Measurements from ENCODE around the gene HMCN1.
"Not testable (repeated sequence)": the region's sequence is repeated elsewhere in the genome, so short reads cannot be mapped to it uniquely, and the experiment has no call there.

HMCN1 gene

GRCh38 chr1:186183970-186184628, 449.9 kb downstream of the HMCN1 start:
- no peak overlapping the region for H3K9ac ChIP-seq (ENCODE audit: low read length)
- DNase-seq, result peak; percentile 66
- peak overlapping the region; percentile 6; the same call in 1 of the 2 replicates for H3K4me3 ChIP-seq (ENCODE audit: low read length)
- no peaks in the 10 kb centered on the region for H3K9me2 ChIP-seq (replicated peaks; ENCODE audit: insufficient read depth, low read length)
- no peak overlapping the region for H3K27ac ChIP-seq (ENCODE audit: low read length)
- H3K36me3 ChIP-seq (replicated peaks; ENCODE audit: insufficient read depth, low read length), result no peaks in the 10 kb centered on the region
- H3F3A ChIP-seq (ENCODE audit: insufficient read depth, low read length), result 0 out of 2 replicates have a peak, but pooled peaks cover 10% of the 10 kb centered on the region
- H4K20me1 ChIP-seq (ENCODE audit: insufficient read depth, low read length), result no peaks in the 10 kb centered on the region
- no peaks in the 10 kb centered on the region for H3K9me3 ChIP-seq (replicated peaks; ENCODE audit: insufficient read depth, low read length)
- H3K4me1 ChIP-seq (ENCODE audit: low read length), result peaks cover 7% of the 10 kb centered on the region; the same call in 1 of the 2 replicates
- TF ChIP-seq EZH2phosphoT487 (IDR thresholded peaks at IDR 0.05; ENCODE audit: low read length), result no peak
- TF ChIP-seq EZH2 (optimal IDR thresholded peaks at IDR 0.05; ENCODE audit: low read depth, low read length), result no peak
- no peak for TF ChIP-seq CTCF (IDR thresholded peaks at IDR 0.05; ENCODE audit: low read length)
- no peak overlapping the region for H2AFZ ChIP-seq (ENCODE audit: low read length)
- H3K79me2 ChIP-seq (ENCODE audit: low read length), result no peaks in the 10 kb centered on the region
- H3K4me2 ChIP-seq (ENCODE audit: low read depth, low read length), result peak overlapping the region; percentile 31; the same call in 1 of the 2 replicates
- no peaks in the 10 kb centered on the region for H3K27me3 ChIP-seq (replicated peaks; ENCODE audit: insufficient read depth, low read length)

GRCh38 chr1:186186251-186186650, 452.1 kb downstream of the HMCN1 start:
- H3K9me3 ChIP-seq (replicated peaks; ENCODE audit: insufficient read depth, low read length); H3K27me3 ChIP-seq (replicated peaks; ENCODE audit: insufficient read depth, low read length); H3K4me2 ChIP-seq (ENCODE audit: low read depth, low read length); H3K79me2 ChIP-seq (ENCODE audit: low read length); H4K20me1 ChIP-seq (ENCODE audit: insufficient read depth, low read length); H3K4me3 ChIP-seq (ENCODE audit: low read length); H3K27ac ChIP-seq (ENCODE audit: low read length); H2AFZ ChIP-seq (ENCODE audit: low read length); H3K9me2 ChIP-seq (replicated peaks; ENCODE audit: insufficient read depth, low read length); H3K4me1 ChIP-seq (ENCODE audit: low read length); DNase-seq; H3K36me3 ChIP-seq (replicated peaks; ENCODE audit: insufficient read depth, low read length); H3K9ac ChIP-seq (ENCODE audit: low read length): not testable (repeated sequence)
- 0 out of 2 replicates have a peak, but pooled peaks cover 10% of the 10 kb centered on the region for H3F3A ChIP-seq (ENCODE audit: insufficient read depth, low read length)

- Histone ChIP-seq H3K9ac (ENCODE audit: low read length) (no peak overlapping the region), H3K9me2 (replicated peaks; ENCODE audit: insufficient read depth, low read length) (no peaks in the 10 kb centered on the region), H3K27me3 (replicated peaks; ENCODE audit: insufficient read depth, low read length) (no peaks in the 10 kb centered on the region), H3K4me3 (ENCODE audit: low read length) (no peak overlapping the region), H3F3A (ENCODE audit: insufficient read depth, low read length) (0 out of 2 replicates have a peak, but pooled peaks cover 10% of the 10 kb centered on the region), H2AFZ (ENCODE audit: low read length) (no peak overlapping the region), H3K79me2 (ENCODE audit: low read length) (no peaks in the 10 kb centered on the region), H3K9me3 (replicated peaks; ENCODE audit: insufficient read depth, low read length) (no peaks in the 10 kb centered on the region), H3K4me2 (ENCODE audit: low read depth, low read length) (no peak overlapping the region), H4K20me1 (ENCODE audit: insufficient read depth, low read length) (no peaks in the 10 kb centered on the region), H3K27ac (ENCODE audit: low read length) (no peak overlapping the region), H3K36me3 (replicated peaks; ENCODE audit: insufficient read depth, low read length) (no peaks in the 10 kb centered on the region), H3K4me1 (ENCODE audit: low read length) (peaks cover 7% of the 10 kb centered on the region; the same call in 1 of the 2 replicates)
- no peak for TF ChIP-seq EZH2phosphoT487 (IDR thresholded peaks at IDR 0.05; ENCODE audit: low read length)
- no peak for TF ChIP-seq CTCF (IDR thresholded peaks at IDR 0.05; ENCODE audit: low read length)
- TF ChIP-seq EZH2 (optimal IDR thresholded peaks at IDR 0.05; ENCODE audit: low read depth, low read length), result no peak
- DNase-seq, result no peak
Observed at GRCh38 chr1:186187601-186188000, 453.4 kb downstream of the HMCN1 start.

GRCh38 chr1:186188004-186188539, 453.9 kb downstream of the HMCN1 start:
- TF ChIP-seq EZH2phosphoT487 (IDR thresholded peaks at IDR 0.05; ENCODE audit: low read length) (no peak), EZH2 (optimal IDR thresholded peaks at IDR 0.05; ENCODE audit: low read depth, low read length) (no peak), CTCF (IDR thresholded peaks at IDR 0.05; ENCODE audit: low read length) (no peak)
- H3K9me3 ChIP-seq (replicated peaks; ENCODE audit: insufficient read depth, low read length), result no peaks in the 10 kb centered on the region
- no peaks in the 10 kb centered on the region for H4K20me1 ChIP-seq (ENCODE audit: insufficient read depth, low read length)
- peaks cover 7% of the 10 kb centered on the region; the same call in 1 of the 2 replicates for H3K4me1 ChIP-seq (ENCODE audit: low read length)
- H3K4me2 ChIP-seq (ENCODE audit: low read depth, low read length), result no peak overlapping the region
- DNase-seq, result no peak
- H3K9me2 ChIP-seq (replicated peaks; ENCODE audit: insufficient read depth, low read length), result no peaks in the 10 kb centered on the region
- no peaks in the 10 kb centered on the region for H3K27me3 ChIP-seq (replicated peaks; ENCODE audit: insufficient read depth, low read length)
- H2AFZ ChIP-seq (ENCODE audit: low read length), result no peak overlapping the region
- H3K79me2 ChIP-seq (ENCODE audit: low read length), result no peaks in the 10 kb centered on the region
- 0 out of 2 replicates have a peak, but pooled peaks cover 10% of the 10 kb centered on the region for H3F3A ChIP-seq (ENCODE audit: insufficient read depth, low read length)
- no peak overlapping the region for H3K9ac ChIP-seq (ENCODE audit: low read length)
- no peak overlapping the region for H3K4me3 ChIP-seq (ENCODE audit: low read length)
- no peaks in the 10 kb centered on the region for H3K36me3 ChIP-seq (replicated peaks; ENCODE audit: insufficient read depth, low read length)
- no peak overlapping the region for H3K27ac ChIP-seq (ENCODE audit: low read length)
